SK-N-SH (cell line): ENCODE results near the gene DHRSX.

Source experiments
- CTCF ChIP-seq: fragments of 200-600 bp; sonication (generic); IDR thresholded peaks from 2 replicates; pipeline ENCODE4 v1.6.1; 2017; ENCODE audit warnings: antibody characterized with exemption, mild to moderate bottlenecking, moderate library complexity
- MEF2A ChIP-seq: IDR thresholded peaks from 2 replicates; pipeline ENCODE4 v1.4.0; 2012; ENCODE audit warnings: low read depth, borderline replicate concordance
- RAD21 ChIP-seq: IDR thresholded peaks from 2 replicates; pipeline ENCODE4 v1.6.1; 2012; ENCODE audit warnings: mild to moderate bottlenecking, low read length
- RCOR1 ChIP-seq: fragments of 150-350 bp; IDR thresholded peaks from 2 replicates; pipeline ENCODE4 v1.6.1; 2017; ENCODE audit warnings: antibody characterized with exemption, low read length
- RFX5 ChIP-seq: IDR thresholded peaks from 2 replicates; pipeline ENCODE4 v1.6.1; 2012; ENCODE audit warnings: mild to moderate bottlenecking, improper control_type of control experiment, low read length
- RXRA ChIP-seq: IDR thresholded peaks from 2 replicates; pipeline ENCODE4 v1.4.0; 2012; ENCODE audit warnings: low read depth, mild to moderate bottlenecking, borderline replicate concordance
- SMC3 ChIP-seq: IDR thresholded peaks from 2 replicates; pipeline ENCODE4 v1.6.1; 2012; ENCODE audit warnings: low read depth, low read length, improper control_type of control experiment

- no peak for TF ChIP-seq RFX5
- TF ChIP-seq RAD21 = no peak
- TF ChIP-seq SMC3 = no peak
- no peak for TF ChIP-seq RXRA
- TF ChIP-seq CTCF = no peak
- no peak for TF ChIP-seq RCOR1
- no peak for TF ChIP-seq MEF2A
Observed at GRCh38 chrX:2342874-2343273, 157.9 kb downstream of the DHRSX start.
